Measurements from ENCODE around the gene ROR2.

Gene ROR2

GRCh38 chr9:91716815-91717214, 233.2 kb downstream of the ROR2 start:
- Histone ChIP-seq H3K27ac (no peak overlapping the region), H4K20me1 (no peaks in the 10 kb centered on the region), H3K9ac (no peak overlapping the region), H3K4me1 (peaks cover 5% of the 10 kb centered on the region; the same call in 1 of the 2 replicates), H3K4me2 (no peak overlapping the region), H3K9me3 (peaks cover 20% of the 10 kb centered on the region), H3K27me3 (no peaks in the 10 kb centered on the region), H3K36me3 (no peaks in the 10 kb centered on the region), H3K4me3 (no peak overlapping the region)
- TF ChIP-seq Cebpa-rat (IDR thresholded peaks at IDR 0.05): no peak

GRCh38 chr9:91716239-91716638, 233.8 kb downstream of the ROR2 start:
- no peak overlapping the region for H3K4me2 ChIP-seq
- peaks cover 20% of the 10 kb centered on the region for H3K9me3 ChIP-seq
- H3K9ac ChIP-seq: no peak overlapping the region
- peaks cover 9% of the 10 kb centered on the region; the same call in 1 of the 2 replicates for H3K4me1 ChIP-seq
- H3K27me3 ChIP-seq: no peaks in the 10 kb centered on the region
- no peak for TF ChIP-seq Cebpa-rat (IDR thresholded peaks at IDR 0.05)
- H3K27ac ChIP-seq: no peak overlapping the region
- no peaks in the 10 kb centered on the region for H3K36me3 ChIP-seq
- no peak overlapping the region for H3K4me3 ChIP-seq
- no peaks in the 10 kb centered on the region for H4K20me1 ChIP-seq

- no peaks in the 10 kb centered on the region for H3K36me3 ChIP-seq
- H3K4me2 ChIP-seq: no peak overlapping the region
- peaks cover 9% of the 10 kb centered on the region; the same call in 1 of the 2 replicates for H3K4me1 ChIP-seq
- peaks cover 20% of the 10 kb centered on the region for H3K9me3 ChIP-seq
- no peaks in the 10 kb centered on the region for H4K20me1 ChIP-seq
- H3K27ac ChIP-seq: no peak overlapping the region
- no peak overlapping the region for H3K4me3 ChIP-seq
- TF ChIP-seq Cebpa-rat (IDR thresholded peaks at IDR 0.05): no peak
- H3K9ac ChIP-seq: no peak overlapping the region
- no peaks in the 10 kb centered on the region for H3K27me3 ChIP-seq
Measured at GRCh38 chr9:91714874-91715615, 235.0 kb downstream of the ROR2 start.

- Histone ChIP-seq H3K9me3 (peaks cover 20% of the 10 kb centered on the region), H3K4me2 (no peak overlapping the region), H3K27ac (no peak overlapping the region), H4K20me1 (no peaks in the 10 kb centered on the region), H3K36me3 (no peaks in the 10 kb centered on the region), H3K9ac (no peak overlapping the region), H3K4me3 (no peak overlapping the region), H3K4me1 (peaks cover 9% of the 10 kb centered on the region; the same call in 1 of the 2 replicates), H3K27me3 (no peaks in the 10 kb centered on the region)
- TF ChIP-seq Cebpa-rat (IDR thresholded peaks at IDR 0.05): no peak
Measured at GRCh38 chr9:91714020-91714806, 235.8 kb downstream of the ROR2 start.

- Histone ChIP-seq H4K20me1 (no peaks in the 10 kb centered on the region), H3K9ac (no peak overlapping the region), H3K27me3 (no peaks in the 10 kb centered on the region), H3K27ac (no peak overlapping the region), H3K4me2 (no peak overlapping the region), H3K4me3 (no peak overlapping the region), H3K9me3 (peaks cover 20% of the 10 kb centered on the region), H3K4me1 (peaks cover 9% of the 10 kb centered on the region; the same call in 1 of the 2 replicates), H3K36me3 (no peaks in the 10 kb centered on the region)
- no peak for TF ChIP-seq Cebpa-rat (IDR thresholded peaks at IDR 0.05)
Measured at GRCh38 chr9:91712811-91713210, 237.2 kb downstream of the ROR2 start.

GRCh38 chr9:91711755-91712601, 238.1 kb downstream of the ROR2 start:
- Histone ChIP-seq H3K36me3 (no peaks in the 10 kb centered on the region), H3K9me3 (peaks cover 21% of the 10 kb centered on the region), H3K27ac (no peak overlapping the region), H3K27me3 (no peaks in the 10 kb centered on the region), H3K4me2 (0 out of 2 replicates have a peak overlapping the region, but pooled peaks have one; percentile 13), H3K4me3 (no peak overlapping the region), H3K4me1 (peaks cover 9% of the 10 kb centered on the region; the same call in 1 of the 2 replicates), H4K20me1 (no peaks in the 10 kb centered on the region), H3K9ac (no peak overlapping the region)
- TF ChIP-seq Cebpa-rat (IDR thresholded peaks at IDR 0.05): no peak

- H3K4me2 ChIP-seq: no peak overlapping the region
- no peak overlapping the region for H3K27ac ChIP-seq
- no peaks in the 10 kb centered on the region for H3K27me3 ChIP-seq
- H3K4me3 ChIP-seq: no peak overlapping the region
- H3K4me1 ChIP-seq: peaks cover 9% of the 10 kb centered on the region; the same call in 1 of the 2 replicates
- peaks cover 25% of the 10 kb centered on the region for H3K9me3 ChIP-seq
- TF ChIP-seq Cebpa-rat (IDR thresholded peaks at IDR 0.05): no peak
- no peaks in the 10 kb centered on the region for H4K20me1 ChIP-seq
- no peak overlapping the region for H3K9ac ChIP-seq
- no peaks in the 10 kb centered on the region for H3K36me3 ChIP-seq
Measured at GRCh38 chr9:91710158-91710557, 239.9 kb downstream of the ROR2 start.

GRCh38 chr9:91705386-91705785, 244.6 kb downstream of the ROR2 start:
- no peak overlapping the region for H3K9ac ChIP-seq
- H3K27ac ChIP-seq: no peak overlapping the region
- no peaks in the 10 kb centered on the region for H3K36me3 ChIP-seq
- no peak overlapping the region for H3K4me3 ChIP-seq
- H4K20me1 ChIP-seq: no peaks in the 10 kb centered on the region
- no peaks in the 10 kb centered on the region for H3K27me3 ChIP-seq
- TF ChIP-seq Cebpa-rat (IDR thresholded peaks at IDR 0.05): no peak
- no peaks in the 10 kb centered on the region for H3K4me1 ChIP-seq
- peaks cover 41% of the 10 kb centered on the region for H3K9me3 ChIP-seq
- H3K4me2 ChIP-seq: no peak overlapping the region

GRCh38 chr9:91700475-91700874, 249.6 kb downstream of the ROR2 start:
- Histone ChIP-seq H3K36me3 (no peaks in the 10 kb centered on the region), H4K20me1 (no peaks in the 10 kb centered on the region), H3K4me3 (no peak overlapping the region), H3K9me3 (peaks cover 20% of the 10 kb centered on the region), H3K4me2 (no peak overlapping the region), H3K9ac (no peak overlapping the region), H3K27ac (no peak overlapping the region), H3K27me3 (no peaks in the 10 kb centered on the region), H3K4me1 (no peaks in the 10 kb centered on the region)
- TF ChIP-seq Cebpa-rat (IDR thresholded peaks at IDR 0.05): no peak

Data from BLaER1 (cell line).